Measurements from ENCODE around the gene KCNT2.

Gene KCNT2

DNA sequence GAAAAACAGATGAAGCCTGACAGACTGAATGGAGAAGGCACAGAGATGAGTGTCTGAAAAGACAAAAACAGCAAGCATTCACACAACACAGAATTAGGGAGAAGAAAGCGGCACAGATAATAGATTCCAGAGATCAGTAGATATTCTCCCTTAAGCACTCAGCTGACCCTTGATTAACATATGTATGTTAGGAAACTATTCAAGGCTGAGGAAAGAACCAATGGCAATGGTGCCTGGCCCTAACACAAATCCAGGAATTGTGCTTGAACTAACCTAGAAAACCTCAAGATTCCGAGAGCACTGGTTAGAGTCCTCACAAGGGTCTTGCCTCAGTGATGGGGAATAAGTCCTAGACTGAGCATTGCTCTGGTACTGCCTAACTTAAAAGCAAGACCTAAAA lies 30.9 kb downstream of the KCNT2 start:
- Histone ChIP-seq H2AFZ (ENCODE audit: low read length) (no peak overlapping the region), H3K4me3 (ENCODE audit: low read length) (no peak overlapping the region), H3F3A (ENCODE audit: insufficient read depth, low read length) (no peaks in the 10 kb centered on the region), H3K36me3 (replicated peaks; ENCODE audit: insufficient read depth, low read length) (no peaks in the 10 kb centered on the region), H3K4me1 (ENCODE audit: low read length) (no peaks in the 10 kb centered on the region), H3K4me2 (ENCODE audit: low read depth, low read length) (no peak overlapping the region), H3K27ac (ENCODE audit: low read length) (no peak overlapping the region), H3K9me2 (replicated peaks; ENCODE audit: insufficient read depth, low read length) (no peaks in the 10 kb centered on the region), H3K9ac (ENCODE audit: low read length) (no peak overlapping the region), H3K9me3 (replicated peaks; ENCODE audit: insufficient read depth, low read length) (no peaks in the 10 kb centered on the region), H3K27me3 (replicated peaks; ENCODE audit: insufficient read depth, low read length) (no peaks in the 10 kb centered on the region), H3K79me2 (ENCODE audit: low read length) (no peaks in the 10 kb centered on the region), H4K20me1 (ENCODE audit: insufficient read depth, low read length) (no peaks in the 10 kb centered on the region)
- TF ChIP-seq, protein P1, sequence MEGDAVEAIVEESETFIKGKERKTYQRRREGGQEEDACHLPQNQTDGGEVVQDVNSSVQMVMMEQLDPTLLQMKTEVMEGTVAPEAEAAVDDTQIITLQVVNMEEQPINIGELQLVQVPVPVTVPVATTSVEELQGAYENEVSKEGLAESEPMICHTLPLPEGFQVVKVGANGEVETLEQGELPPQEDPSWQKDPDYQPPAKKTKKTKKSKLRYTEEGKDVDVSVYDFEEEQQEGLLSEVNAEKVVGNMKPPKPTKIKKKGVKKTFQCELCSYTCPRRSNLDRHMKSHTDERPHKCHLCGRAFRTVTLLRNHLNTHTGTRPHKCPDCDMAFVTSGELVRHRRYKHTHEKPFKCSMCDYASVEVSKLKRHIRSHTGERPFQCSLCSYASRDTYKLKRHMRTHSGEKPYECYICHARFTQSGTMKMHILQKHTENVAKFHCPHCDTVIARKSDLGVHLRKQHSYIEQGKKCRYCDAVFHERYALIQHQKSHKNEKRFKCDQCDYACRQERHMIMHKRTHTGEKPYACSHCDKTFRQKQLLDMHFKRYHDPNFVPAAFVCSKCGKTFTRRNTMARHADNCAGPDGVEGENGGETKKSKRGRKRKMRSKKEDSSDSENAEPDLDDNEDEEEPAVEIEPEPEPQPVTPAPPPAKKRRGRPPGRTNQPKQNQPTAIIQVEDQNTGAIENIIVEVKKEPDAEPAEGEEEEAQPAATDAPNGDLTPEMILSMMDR (IDR thresholded peaks at IDR 0.05; ENCODE audit: low read length) = no peak
- no peak for DNase-seq

DNA sequence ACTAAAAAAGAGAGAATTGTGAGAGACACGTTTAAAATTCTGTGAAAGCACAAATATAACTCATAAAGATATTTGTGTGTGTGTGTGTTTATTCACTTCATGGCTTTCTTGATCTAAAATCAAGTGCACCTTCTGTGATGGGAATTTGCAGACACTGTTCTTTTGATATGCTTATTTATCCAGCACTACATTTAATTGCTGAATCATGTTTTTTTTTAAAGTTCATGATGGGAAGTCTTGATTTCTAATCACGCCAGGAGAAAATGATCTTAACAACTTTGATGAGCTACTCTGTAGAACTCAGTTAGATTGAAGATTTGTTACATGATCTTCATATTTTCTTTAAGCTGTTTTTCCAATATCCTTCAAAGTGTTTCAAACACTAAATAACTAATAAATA lies 35.0 kb downstream of the KCNT2 start:
- Histone ChIP-seq H3K79me2 (ENCODE audit: low read length) (no peaks in the 10 kb centered on the region), H3K9me3 (replicated peaks; ENCODE audit: insufficient read depth, low read length) (no peaks in the 10 kb centered on the region), H3K9me2 (replicated peaks; ENCODE audit: insufficient read depth, low read length) (no peaks in the 10 kb centered on the region), H3K36me3 (replicated peaks; ENCODE audit: insufficient read depth, low read length) (no peaks in the 10 kb centered on the region), H3K4me2 (ENCODE audit: low read depth, low read length) (no peak overlapping the region), H3K4me1 (ENCODE audit: low read length) (no peaks in the 10 kb centered on the region), H3K27me3 (replicated peaks; ENCODE audit: insufficient read depth, low read length) (no peaks in the 10 kb centered on the region), H3K4me3 (ENCODE audit: low read length) (no peak overlapping the region), H3K27ac (ENCODE audit: low read length) (no peak overlapping the region), H2AFZ (ENCODE audit: low read length) (no peak overlapping the region), H4K20me1 (ENCODE audit: insufficient read depth, low read length) (no peaks in the 10 kb centered on the region), H3K9ac (ENCODE audit: low read length) (no peak overlapping the region), H3F3A (ENCODE audit: insufficient read depth, low read length) (no peaks in the 10 kb centered on the region)
- no peak for DNase-seq
- TF ChIP-seq EZH2 (optimal IDR thresholded peaks at IDR 0.05; ENCODE audit: low read depth, low read length) = no peak
- no peak for TF ChIP-seq EZH2phosphoT487 (IDR thresholded peaks at IDR 0.05; ENCODE audit: low read length)
- TF ChIP-seq, protein P1 (IDR thresholded peaks at IDR 0.05; ENCODE audit: low read length) = no peak

DNA sequence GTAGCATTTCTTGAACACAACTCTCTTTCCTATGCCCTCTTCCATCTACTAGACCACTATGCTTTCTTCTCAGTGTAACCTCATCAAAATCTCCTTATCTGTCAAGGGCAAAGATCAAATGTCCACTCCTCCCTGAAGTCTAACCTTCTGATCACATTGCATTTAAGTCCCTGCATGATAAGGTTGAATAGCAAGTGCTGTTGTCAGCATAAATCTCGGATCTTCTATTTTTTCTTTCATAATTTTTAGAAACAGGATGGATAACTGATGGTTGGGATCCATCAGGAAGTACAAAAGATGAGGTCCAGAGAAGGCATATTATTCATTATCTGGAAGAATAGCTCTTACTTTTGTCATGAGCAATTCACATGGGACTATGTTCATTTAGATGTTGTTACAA lies 41.0 kb downstream of the KCNT2 start:
- TF ChIP-seq, protein P1 (IDR thresholded peaks at IDR 0.05; ENCODE audit: low read length) = no peak
- no peak for TF ChIP-seq EZH2 (optimal IDR thresholded peaks at IDR 0.05; ENCODE audit: low read depth, low read length)
- TF ChIP-seq EZH2phosphoT487 (IDR thresholded peaks at IDR 0.05; ENCODE audit: low read length) = no peak
- no peaks in the 10 kb centered on the region for H3K9me3 ChIP-seq (replicated peaks; ENCODE audit: insufficient read depth, low read length)
- H3K4me1 ChIP-seq (ENCODE audit: low read length) = no peaks in the 10 kb centered on the region
- no peaks in the 10 kb centered on the region for H3K36me3 ChIP-seq (replicated peaks; ENCODE audit: insufficient read depth, low read length)
- H3K4me2 ChIP-seq (ENCODE audit: low read depth, low read length) = no peak overlapping the region
- no peaks in the 10 kb centered on the region for H3F3A ChIP-seq (ENCODE audit: insufficient read depth, low read length)
- no peaks in the 10 kb centered on the region for H3K9me2 ChIP-seq (replicated peaks; ENCODE audit: insufficient read depth, low read length)
- no peaks in the 10 kb centered on the region for H3K27me3 ChIP-seq (replicated peaks; ENCODE audit: insufficient read depth, low read length)
- no peak overlapping the region for H3K4me3 ChIP-seq (ENCODE audit: low read length)
- H4K20me1 ChIP-seq (ENCODE audit: insufficient read depth, low read length) = no peaks in the 10 kb centered on the region
- no peak for DNase-seq
- H2AFZ ChIP-seq (ENCODE audit: low read length) = no peak overlapping the region
- no peak overlapping the region for H3K9ac ChIP-seq (ENCODE audit: low read length)
- no peak overlapping the region for H3K27ac ChIP-seq (ENCODE audit: low read length)
- H3K79me2 ChIP-seq (ENCODE audit: low read length) = no peaks in the 10 kb centered on the region
